Osteocyte (in vitro differentiated cells): Measurements from ENCODE around the gene TBXAS1. TPM values are rescaled to one million over a fixed set of nuclear protein-coding genes. Genes with fewer than 3 reads are reported as not detected.

Experiments used
- DNase-seq: peaks from one replicate; pipeline ENCODE4 v3.0.0; 2021; ENCODE audit warnings: mixed read lengths; ENCODE audit not compliant: unreplicated experiment; ENCODE audit errors: extremely low spot score
- H3K27ac Mint-ChIP-seq: one replicate; pipeline ENCODE4 v1.8.0; 2021; ENCODE audit warnings: mild to moderate bottlenecking, mixed read lengths; ENCODE audit not compliant: unreplicated experiment
- H3K27me3 Mint-ChIP-seq: one replicate; pipeline ENCODE4 v1.8.0; 2021; ENCODE audit warnings: mixed read lengths; ENCODE audit not compliant: unreplicated experiment
- H3K36me3 Mint-ChIP-seq: one replicate; pipeline ENCODE4 v1.8.0; 2021; ENCODE audit warnings: mixed read lengths; ENCODE audit not compliant: unreplicated experiment
- H3K4me1 Mint-ChIP-seq: one replicate; pipeline ENCODE4 v1.8.0; 2021; ENCODE audit warnings: mixed read lengths; ENCODE audit not compliant: unreplicated experiment
- H3K4me3 Mint-ChIP-seq: one replicate; pipeline ENCODE4 v1.8.0; 2021; ENCODE audit warnings: mild to moderate bottlenecking, moderate library complexity, mixed read lengths; ENCODE audit not compliant: unreplicated experiment
- H3K9me3 Mint-ChIP-seq: one replicate; pipeline ENCODE4 v1.8.0; 2021; ENCODE audit warnings: mixed read lengths; ENCODE audit not compliant: unreplicated experiment
- total RNA-seq: library from RNA; stranded (reverse); gene quantifications from 2 replicates; pipeline ENCODE4 v1.2.1, GENCODE V29; 2021
- TF ChIP-seq, protein P1 (sequence below): fragments of 200-600 bp; sonication (generic); IDR thresholded peaks from 2 replicates; pipeline ENCODE4 v1.5.0; 2021; ENCODE audit warnings: antibody characterized with exemption, mild to moderate bottlenecking, moderate library complexity

Gene TBXAS1
- total RNA-seq, 1 donor from 2014 or later, result 3.5 TPM

GRCh38 chr7:139813689-139814088 is 15.4 kb upstream of the TBXAS1 start:
- H3K27me3 Mint-ChIP-seq, result peaks cover 3% of the 10 kb centered on the region

DNA sequence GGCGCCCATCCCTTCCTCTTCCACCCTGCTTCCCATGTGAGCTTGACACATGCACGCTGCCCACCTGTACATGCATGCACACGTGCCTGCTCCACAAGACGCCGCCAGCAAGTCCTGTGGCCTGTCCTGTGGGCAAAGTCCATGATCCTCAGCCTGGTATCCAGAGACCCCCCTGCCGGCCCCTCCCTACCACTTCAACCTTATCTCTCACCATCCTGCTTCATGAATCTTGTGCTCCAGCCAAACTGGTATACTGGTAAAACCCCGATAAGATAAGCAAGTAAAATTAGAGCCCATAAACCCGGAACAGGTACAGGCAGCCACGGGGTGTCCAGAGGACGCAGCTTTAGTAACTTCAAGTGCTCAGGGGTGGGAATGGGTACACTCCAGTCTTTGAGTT is 11.8 kb upstream of the TBXAS1 start:
- TF ChIP-seq, protein P1, sequence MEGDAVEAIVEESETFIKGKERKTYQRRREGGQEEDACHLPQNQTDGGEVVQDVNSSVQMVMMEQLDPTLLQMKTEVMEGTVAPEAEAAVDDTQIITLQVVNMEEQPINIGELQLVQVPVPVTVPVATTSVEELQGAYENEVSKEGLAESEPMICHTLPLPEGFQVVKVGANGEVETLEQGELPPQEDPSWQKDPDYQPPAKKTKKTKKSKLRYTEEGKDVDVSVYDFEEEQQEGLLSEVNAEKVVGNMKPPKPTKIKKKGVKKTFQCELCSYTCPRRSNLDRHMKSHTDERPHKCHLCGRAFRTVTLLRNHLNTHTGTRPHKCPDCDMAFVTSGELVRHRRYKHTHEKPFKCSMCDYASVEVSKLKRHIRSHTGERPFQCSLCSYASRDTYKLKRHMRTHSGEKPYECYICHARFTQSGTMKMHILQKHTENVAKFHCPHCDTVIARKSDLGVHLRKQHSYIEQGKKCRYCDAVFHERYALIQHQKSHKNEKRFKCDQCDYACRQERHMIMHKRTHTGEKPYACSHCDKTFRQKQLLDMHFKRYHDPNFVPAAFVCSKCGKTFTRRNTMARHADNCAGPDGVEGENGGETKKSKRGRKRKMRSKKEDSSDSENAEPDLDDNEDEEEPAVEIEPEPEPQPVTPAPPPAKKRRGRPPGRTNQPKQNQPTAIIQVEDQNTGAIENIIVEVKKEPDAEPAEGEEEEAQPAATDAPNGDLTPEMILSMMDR, result no peak
- no peaks in the 10 kb centered on the region for H3K36me3 Mint-ChIP-seq
- H3K4me1 Mint-ChIP-seq, result no peaks in the 10 kb centered on the region
- H3K27me3 Mint-ChIP-seq, result peaks cover 3% of the 10 kb centered on the region
- peaks cover 4% of the 10 kb centered on the region for H3K9me3 Mint-ChIP-seq
- H3K4me3 Mint-ChIP-seq, result no peak overlapping the region
- H3K27ac Mint-ChIP-seq, result no peak overlapping the region
- DNase-seq, result no peak

More at GRCh38 chr7:139813689-139814088, 15.4 kb upstream of the TBXAS1 start:
- no peaks in the 10 kb centered on the region for H3K36me3 Mint-ChIP-seq
- no peak overlapping the region for H3K27ac Mint-ChIP-seq
- no peaks in the 10 kb centered on the region for H3K4me1 Mint-ChIP-seq
- H3K4me3 Mint-ChIP-seq, result no peak overlapping the region
- TF ChIP-seq, protein P1, result no peak
- peaks cover 4% of the 10 kb centered on the region for H3K9me3 Mint-ChIP-seq
- DNase-seq, result peak; percentile 4

- DNase-seq, result no peak
- Mint-ChIP-seq H3K9me3 (peaks cover 4% of the 10 kb centered on the region), H3K4me1 (no peaks in the 10 kb centered on the region), H3K4me3 (no peak overlapping the region), H3K36me3 (no peaks in the 10 kb centered on the region), H3K27me3 (peaks cover 3% of the 10 kb centered on the region), H3K27ac (no peak overlapping the region)
- TF ChIP-seq, protein P1, result no peak
Observed at GRCh38 chr7:139820089-139820488, 9.0 kb upstream of the TBXAS1 start.

DNA sequence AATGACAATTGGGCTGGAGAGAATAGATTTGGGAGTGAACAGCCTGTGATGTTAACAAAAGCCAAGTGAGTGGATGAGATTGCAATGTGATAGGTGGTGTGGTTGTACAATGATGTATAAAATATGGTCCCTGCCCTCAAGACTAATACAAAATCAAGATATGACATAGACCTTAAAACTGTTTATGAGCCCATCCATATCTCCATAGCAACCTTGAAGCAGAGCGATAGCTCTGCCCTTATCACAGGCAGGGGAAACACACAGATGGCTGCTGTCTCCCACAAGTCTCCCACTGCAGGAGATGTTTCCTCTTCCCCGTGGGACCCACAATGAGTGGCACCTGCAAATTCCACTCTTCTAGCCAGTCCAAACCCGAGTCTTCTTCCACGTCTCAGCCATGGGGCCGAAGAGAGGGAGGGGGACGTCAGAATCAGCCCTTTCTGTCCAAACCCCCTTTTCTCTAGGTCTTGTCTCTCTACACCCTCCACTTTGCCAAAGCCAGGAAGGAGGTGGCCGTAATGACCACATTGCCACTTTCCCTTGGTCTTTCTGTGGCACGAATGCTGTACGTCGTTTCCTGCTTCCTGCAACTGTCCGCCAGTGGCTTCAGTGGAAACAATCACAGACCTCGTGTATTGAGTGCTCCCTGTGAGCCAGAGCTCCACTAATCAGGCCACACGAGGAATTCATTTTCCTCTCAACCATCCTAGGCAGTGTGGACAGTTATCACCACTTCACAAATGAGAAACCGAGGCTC is 7.5 kb upstream of the TBXAS1 start:
- peaks cover 4% of the 10 kb centered on the region for H3K9me3 Mint-ChIP-seq
- peaks cover 6% of the 10 kb centered on the region for H3K27me3 Mint-ChIP-seq
- no peak for DNase-seq
- H3K27ac Mint-ChIP-seq, result no peak overlapping the region
- H3K4me3 Mint-ChIP-seq, result no peak overlapping the region
- TF ChIP-seq, protein P1, result no peak
- no peaks in the 10 kb centered on the region for H3K36me3 Mint-ChIP-seq
- peaks cover 7% of the 10 kb centered on the region for H3K4me1 Mint-ChIP-seq

DNA sequence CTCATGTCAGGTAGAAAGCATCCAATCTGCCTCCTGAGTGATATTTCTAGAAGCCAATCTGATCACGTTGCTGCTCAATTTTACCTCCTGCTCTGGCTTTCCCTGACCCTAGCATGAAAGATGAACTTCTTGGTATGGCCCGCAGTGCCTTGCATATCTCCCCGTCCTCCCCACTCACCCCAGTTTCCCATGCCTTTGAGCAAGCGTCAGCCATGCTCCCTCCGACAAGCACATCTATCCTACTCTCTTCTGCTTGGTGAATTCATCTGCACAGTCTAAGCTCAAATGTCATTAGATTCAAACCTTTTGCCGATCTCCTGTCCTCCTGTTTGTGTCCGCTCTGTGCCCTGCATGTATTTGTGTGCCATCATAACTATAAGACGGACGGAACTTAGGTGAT is 6.2 kb upstream of the TBXAS1 start:
- Mint-ChIP-seq H3K4me1 (peaks cover 7% of the 10 kb centered on the region), H3K36me3 (no peaks in the 10 kb centered on the region), H3K27me3 (peaks cover 16% of the 10 kb centered on the region), H3K9me3 (no peaks in the 10 kb centered on the region), H3K27ac (no peak overlapping the region), H3K4me3 (no peak overlapping the region)
- no peak for DNase-seq
- TF ChIP-seq, protein P1, result no peak
